GM12878 (cell line): Measurements from ENCODE around the gene SHROOM3. TPM values are rescaled to one million over a fixed set of nuclear protein-coding genes. Genes with fewer than 3 reads are reported as not detected.

Source experiments
- ATAC-seq: fragments of 200-7000 bp; cut with Tn5 transposase; 3 replicates; pipeline ENCODE4 v1.9.1; 2020; ENCODE audit warnings: mild to moderate bottlenecking, moderate library complexity
- BruUV-seq: library from RNA; stranded (reverse); fragments of 400-500 nt; replicated peaks from 2 replicates; lab custom pipeline; 2021; lab: Mats Ljungman, UMichigan
- CTCF ChIA-PET: fragments of 300-600 bp; sonication (Branson Sonifier 250); formaldehyde crosslinking; extraction: SDS; loops from one replicate; lab custom pipeline; 2021; ENCODE audit warnings: inconsistent platforms; lab: Yijun Ruan, JAX
- POLR2A ChIA-PET: fragments of 350-600 bp; formaldehyde crosslinking; extraction: SDS; loops from one replicate; lab custom pipeline; 2021; ENCODE audit warnings: inconsistent platforms; lab: Charles Lee
- RAD21 ChIA-PET: fragments of 300-600 bp; sonication (Branson Sonifier 250); formaldehyde crosslinking; loops from one replicate; lab custom pipeline; 2023; ENCODE audit warnings: antibody characterized with exemption; ENCODE audit not compliant: unreplicated experiment; lab: Charles Lee
- SMC1A ChIA-PET: fragments of 300-600 bp; sonication (Branson Sonifier 250); formaldehyde crosslinking; loops from one replicate; lab custom pipeline; 2023; ENCODE audit not compliant: unreplicated experiment, uncharacterized antibody; lab: Charles Lee
- DNase-seq: peaks from one replicate; pipeline ENCODE4 v3.0.0-alpha.2; 2011; ENCODE audit warnings: low read depth, low spot score
- FAIRE-seq: peaks from 3 replicates; lab custom pipeline; 2011; peaks lifted over from hg19 to GRCh38; lab: Jason Lieb, UNC
- H2AFZ ChIP-seq: 2 replicates; pipeline ENCODE4 v1.6.0; 2011; ENCODE audit warnings: low read depth, low read length, control low read depth; ENCODE audit not compliant: control insufficient read depth
- H3K27ac ChIP-seq: 2 replicates; pipeline ENCODE4 v1.5.1; 2011; ENCODE audit warnings: control low read depth; ENCODE audit not compliant: control insufficient read depth, insufficient read depth
- H3K27me3 ChIP-seq, 2 experiments: replicated peaks in 1 of 2; 2 replicates each; pipeline versions ENCODE4 v1.6.0 to v1.6.1; 2011; ENCODE audit warnings: low read length in 1 of 2; ENCODE audit not compliant: control insufficient read depth in 2 of 2, insufficient read depth in 2 of 2
- H3K36me3 ChIP-seq, 2 experiments: 2 replicates each; pipeline ENCODE4 v1.5.1; 2011; ENCODE audit warnings: low read length in 1 of 2; ENCODE audit not compliant: control insufficient read depth in 2 of 2, insufficient read depth in 2 of 2
- H3K4me1 ChIP-seq: 2 replicates; pipeline ENCODE4 v1.6.1; 2011; ENCODE audit warnings: mild to moderate bottlenecking, low read length, moderate library complexity, mixed read lengths; ENCODE audit not compliant: control insufficient read depth, insufficient read depth
- H3K4me2 ChIP-seq: 2 replicates; pipeline ENCODE4 v1.6.0; 2011; ENCODE audit warnings: control low read depth; ENCODE audit not compliant: control insufficient read depth, insufficient read depth
- H3K4me3 ChIP-seq: fragments of 200-600 bp; sonication (generic); 2 replicates; pipeline ENCODE4 v1.5.1; 2016
- H3K79me2 ChIP-seq: 2 replicates; pipeline ENCODE4 v1.6.0; 2011; ENCODE audit warnings: low read length; ENCODE audit not compliant: control insufficient read depth, insufficient read depth
- H3K9ac ChIP-seq: 2 replicates; pipeline ENCODE4 v1.8.0; 2011; ENCODE audit warnings: low read length, control low read depth, mixed read lengths; ENCODE audit not compliant: control insufficient read depth, insufficient read depth
- H3K9me3 ChIP-seq: replicated peaks from 3 replicates; pipeline ENCODE4 v1.5.1; 2011; ENCODE audit warnings: mild to moderate bottlenecking, low read length; ENCODE audit not compliant: control insufficient read depth, insufficient read depth
- H4K20me1 ChIP-seq: 2 replicates; pipeline ENCODE4 v1.6.0; 2011; ENCODE audit not compliant: control insufficient read depth, insufficient read depth
- CHD2 ChIP-seq: IDR thresholded peaks from 2 replicates; pipeline ENCODE4 v1.6.1; 2011; ENCODE audit warnings: low read depth, low read length, improper control_type of control experiment, borderline replicate concordance
- ELK1 ChIP-seq: IDR thresholded peaks from 2 replicates; pipeline ENCODE4 v1.6.1; 2012; ENCODE audit warnings: low read depth, low read length, improper control_type of control experiment
- HCFC1 ChIP-seq: fragments of 150-350 bp; IDR thresholded peaks from 2 replicates; pipeline ENCODE4 v1.6.1; 2014; ENCODE audit warnings: low read length
- HDGF ChIP-seq: fragments of 450-650 bp; IDR thresholded peaks from 2 replicates; pipeline ENCODE4 v1.6.1; 2016; ENCODE audit warnings: antibody characterized with exemption
- KAT2A ChIP-seq: conservative IDR thresholded peaks from 2 replicates; pipeline ENCODE4 v1.6.1; 2011; ENCODE audit warnings: low read depth, low read length; ENCODE audit not compliant: control insufficient read depth
- KDM1A ChIP-seq: fragments of 200-600 bp; sonication (generic); IDR thresholded peaks from 2 replicates; pipeline ENCODE4 v1.6.1; 2016; ENCODE audit warnings: borderline replicate concordance
- KLF5 ChIP-seq: fragments of 450-650 bp; IDR thresholded peaks from 2 replicates; pipeline ENCODE4 v1.6.1; 2014; ENCODE audit warnings: mild to moderate bottlenecking; ENCODE audit not compliant: partially characterized antibody
- MTA3 ChIP-seq: IDR thresholded peaks from 2 replicates; pipeline ENCODE4 v1.6.1; 2012; ENCODE audit warnings: low read length, inconsistent platforms, borderline replicate concordance
- PAX5 ChIP-seq: IDR thresholded peaks from 2 replicates; pipeline ENCODE4 v1.6.1; 2011; ENCODE audit warnings: low read depth, low read length, borderline replicate concordance
- PBX3 ChIP-seq: IDR thresholded peaks from 2 replicates; pipeline ENCODE4 v1.6.1; 2011; ENCODE audit warnings: mild to moderate bottlenecking, low read depth, low read length, moderate library complexity; ENCODE audit not compliant: insufficient replicate concordance
- PKNOX1 ChIP-seq: fragments of 450-650 bp; IDR thresholded peaks from 2 replicates; pipeline ENCODE4 v1.6.1; 2016; ENCODE audit warnings: mild to moderate bottlenecking
- RELB ChIP-seq: fragments of 450-650 bp; IDR thresholded peaks from 2 replicates; pipeline ENCODE4 v1.6.1; 2017; ENCODE audit warnings: low read depth, mild to moderate bottlenecking, moderate library complexity
- RUNX3 ChIP-seq: IDR thresholded peaks from 2 replicates; pipeline ENCODE4 v1.6.1; 2012; ENCODE audit warnings: low read length, inconsistent platforms
- SP1 ChIP-seq: IDR thresholded peaks from one replicate; pipeline ENCODE4 v1.6.1; 2011; ENCODE audit warnings: low read depth, low read length
- ZNF24 ChIP-seq: fragments of 450-650 bp; IDR thresholded peaks from 2 replicates; pipeline ENCODE4 v1.6.1; 2017; ENCODE audit warnings: antibody characterized with exemption, mild to moderate bottlenecking
- WGBS: methylation state at CpG from one replicate; pipeline ENCODE4 v1.1.6; 2016; ENCODE audit warnings: low lambda C conversion rate; ENCODE audit not compliant: insufficient replicate concordance, insufficient coverage; ENCODE audit errors: missing lambda C conversion rate; 5-methylcytosine and 5-hydroxymethylcytosine counted together
- in situ Hi-C: fragments of 300-500 bp; cut with MboI; formaldehyde crosslinking; loops from 9 replicates; pipeline ENCODE4 v1.14.3; 2018; ENCODE audit warnings: mixed read lengths
- intact Hi-C: fragments of 100-400 bp; cut with micrococcal nuclease; formaldehyde crosslinking; loops from one replicate; pipeline ENCODE4 v1.14.2; 2022; ENCODE audit not compliant: unreplicated experiment
- polyA plus RNA-seq, 11 experiments: library from polyadenylated mRNA; depleted of rRNA in 4 of 11; unstranded in 6 of 11; stranded (reverse) in 5 of 11; fragments of >200 nt; fragmentation: Nextera tagmentation in 4 of 11; fragmentation: Illumina TruSeq in 1 of 11; extraction: Ambion mirVana in 4 of 11; extraction: Trizol in 1 of 11; gene quantifications; 1 replicate in 1 of 11; 2 replicates in 10 of 11; pipeline versions ENCODE4 v1.2.1 to v1.2.3, GENCODE V29; 2011 to 2016; ENCODE audit warnings: inconsistent platforms in 2 of 11, missing spikeins in 2 of 11, low read depth in 1 of 11
- total RNA-seq, 4 experiments: library from RNA; depleted of rRNA in 3 of 4; stranded (reverse); fragments of >200 nt in 3 of 4; fragmentation: Illumina TruSeq in 1 of 4; extraction: Trizol in 1 of 4; gene quantifications; 2 replicates each; pipeline versions ENCODE4 v1.2.1 to v1.2.3, GENCODE V29; 2013 to 2021
- TF ChIP-seq, protein P1 (sequence below): IDR thresholded peaks from 2 replicates; pipeline ENCODE4 v1.6.1; 2012; ENCODE audit warnings: low read length, inconsistent platforms

SHROOM3 gene
- total and polyA plus RNA-seq, 10 of the 15 experiments (the other 5 are each of a cell fraction or from before 2014, with no cell fraction given) = under 0.01 to 0.29 (median 0.08) TPM; not detected in 1

GRCh38 chr4:76535603-76536372 is 100.8 kb downstream of the SHROOM3 start:
- DNase-seq = no peak
- ChIA-PET POLR2A (no interaction called here), SMC1A (no interaction called here), CTCF (no interaction called here), RAD21 (no interaction called here)
- no TSS peak for BruUV-seq
- no peak for ATAC-seq
- H3K27ac ChIP-seq = no peak overlapping the region
- FAIRE-seq = no peak
- in situ Hi-C loops = no loop called here
- no peak overlapping the region for H3K9ac ChIP-seq
- no peak overlapping the region for H3K4me3 ChIP-seq
- intact Hi-C loops = no loop called here
- no peaks in the 10 kb centered on the region for H3K27me3 ChIP-seq
- no peak overlapping the region for H2AFZ ChIP-seq
- H4K20me1 ChIP-seq = no peaks in the 10 kb centered on the region
- H3K79me2 ChIP-seq = no peaks in the 10 kb centered on the region
- H3K4me1 ChIP-seq = no peaks in the 10 kb centered on the region
- H3K9me3 ChIP-seq = no peaks in the 10 kb centered on the region
- H3K4me2 ChIP-seq = no peak overlapping the region
- H3K36me3 ChIP-seq = no peaks in the 10 kb centered on the region
- no peak for TF ChIP-seq KDM1A
- no peak for TF ChIP-seq PKNOX1
- no peak for TF ChIP-seq SP1
- no peak for TF ChIP-seq RUNX3
- no peak for TF ChIP-seq RELB
- TF ChIP-seq MTA3 = no peak
- TF ChIP-seq KAT2A = no peak
- TF ChIP-seq HDGF = no peak
- no peak for TF ChIP-seq ELK1
- TF ChIP-seq HCFC1 = no peak
- TF ChIP-seq, protein P1, sequence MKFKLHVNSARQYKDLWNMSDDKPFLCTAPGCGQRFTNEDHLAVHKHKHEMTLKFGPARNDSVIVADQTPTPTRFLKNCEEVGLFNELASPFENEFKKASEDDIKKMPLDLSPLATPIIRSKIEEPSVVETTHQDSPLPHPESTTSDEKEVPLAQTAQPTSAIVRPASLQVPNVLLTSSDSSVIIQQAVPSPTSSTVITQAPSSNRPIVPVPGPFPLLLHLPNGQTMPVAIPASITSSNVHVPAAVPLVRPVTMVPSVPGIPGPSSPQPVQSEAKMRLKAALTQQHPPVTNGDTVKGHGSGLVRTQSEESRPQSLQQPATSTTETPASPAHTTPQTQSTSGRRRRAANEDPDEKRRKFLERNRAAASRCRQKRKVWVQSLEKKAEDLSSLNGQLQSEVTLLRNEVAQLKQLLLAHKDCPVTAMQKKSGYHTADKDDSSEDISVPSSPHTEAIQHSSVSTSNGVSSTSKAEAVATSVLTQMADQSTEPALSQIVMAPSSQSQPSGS = no peak
- TF ChIP-seq CHD2 = no peak
- TF ChIP-seq ZNF24 = no peak
- TF ChIP-seq PAX5 = no peak
- no peak for TF ChIP-seq KLF5
- no peak for TF ChIP-seq PBX3
- WGBS = 45% methylated on average over 5 of the region's 5 CpGs
